ENCODE data around the gene ISCU.

- TF ChIP-seq CTCF (IDR thresholded peaks at IDR 0.05 in 8 of 11, conservative IDR thresholded peaks at IDR 0.05 in 3 of 11), result no peak
- no peak for TF ChIP-seq POLR2AphosphoS5 (IDR thresholded peaks at IDR 0.05)
- TF ChIP-seq POLR2A (IDR thresholded peaks at IDR 0.05), result no peak
Observed at GRCh38 chr12:108565146-108565545, 2.8 kb downstream of the ISCU start.
